H1 (cell line): Measurements from ENCODE around the gene CGNL1. TPM values are rescaled to one million over a fixed set of nuclear protein-coding genes. Genes with fewer than 3 reads are reported as not detected.

Experiments used
- TAF1 ChIP-seq: IDR thresholded peaks from 2 replicates; pipeline ENCODE4 v1.6.1; 2011; ENCODE audit warnings: mild to moderate bottlenecking, low read depth, low read length
- polyA plus RNA-seq, 7 experiments: library from polyadenylated mRNA; depleted of rRNA in 3 of 7; stranded (reverse) in 5 of 7; unstranded in 2 of 7; fragments of >200 nt in 5 of 7; fragments of 200-250 nt in 2 of 7; gene quantifications; 1 replicate in 5 of 7; 2 replicates in 1 of 7; 4 replicates in 1 of 7; pipeline versions ENCODE4 v1.2.1 to v1.2.3, GENCODE V29; 2011 to 2013; ENCODE audit warnings: missing spikeins in 2 of 7, mixed read lengths in 2 of 7
- total RNA-seq: library from RNA; stranded (reverse); fragmentation: NEBNext Ultra II Directional; extraction: Animal tissue kit (Norgen Biotek cat#: 25700); gene quantifications from 2 replicates; pipeline ENCODE4 v1.2.1, GENCODE V29; 2021
- TF ChIP-seq, protein P1 (sequence below): IDR thresholded peaks from 2 replicates; pipeline ENCODE4 v1.6.1; 2011; ENCODE audit warnings: low read depth, mild to moderate bottlenecking, low read length; ENCODE audit not compliant: insufficient read depth

Gene CGNL1
- total and polyA plus RNA-seq, 2 of the 8 experiments (the other 6 are each of a cell fraction or from before 2014, with no cell fraction given), result 21.8 to 75.6 TPM

DNA sequence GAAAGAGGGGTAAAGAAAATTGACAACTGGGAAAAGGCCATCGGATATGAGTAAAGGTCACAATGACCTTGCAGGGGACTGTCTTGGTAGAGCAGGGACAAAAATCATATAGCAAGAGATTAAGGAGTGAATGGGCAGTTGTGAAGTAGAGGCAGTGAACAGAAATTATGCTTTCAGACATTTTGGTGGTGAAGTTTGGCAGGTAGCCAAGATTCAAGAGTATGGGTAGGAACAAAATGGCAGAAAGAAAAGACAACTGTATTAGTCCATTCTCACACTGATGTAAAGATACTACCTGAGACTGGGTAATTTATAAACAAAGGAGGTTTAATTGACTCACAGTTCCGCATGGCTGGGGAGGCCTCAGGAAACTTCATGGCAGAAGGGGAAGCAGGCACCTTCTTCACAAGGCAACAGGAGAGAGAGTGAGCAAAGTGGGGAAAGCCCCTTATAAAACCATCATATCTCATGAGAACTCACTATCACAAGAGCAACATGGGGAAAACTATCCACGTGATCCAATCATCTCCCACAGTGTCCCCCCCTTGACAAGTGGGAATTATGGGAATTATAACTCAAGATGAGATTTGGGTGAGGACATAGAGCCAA is 84.0 kb downstream of the CGNL1 start (continued):
- no peak for TF ChIP-seq TAF1
- TF ChIP-seq, protein P1, sequence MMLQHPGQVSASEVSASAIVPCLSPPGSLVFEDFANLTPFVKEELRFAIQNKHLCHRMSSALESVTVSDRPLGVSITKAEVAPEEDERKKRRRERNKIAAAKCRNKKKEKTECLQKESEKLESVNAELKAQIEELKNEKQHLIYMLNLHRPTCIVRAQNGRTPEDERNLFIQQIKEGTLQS, result no peak
